Heart left ventricle (tissue), 16 donors: ENCODE measurements around the gene NFE2L1. TPM values are rescaled to one million over a fixed set of nuclear protein-coding genes. Genes with fewer than 3 reads are reported as not detected.

Source experiments
- ATAC-seq, 4 donors: fragments of 200-7000 bp; cut with Tn5 transposase; one replicate each; pipeline ENCODE4 v1.9.1; 2020 to 2022; ENCODE audit warnings: moderate library complexity in 4 of 4, mild to moderate bottlenecking in 3 of 4, moderate number of reproducible peaks in 1 of 4
- DNase-seq, 5 donors: peaks; one replicate each; pipeline ENCODE4 v3.0.0-alpha.2; 2020
- H3K27ac ChIP-seq, 12 donors: fragments of 200-600 bp; sonication (generic) in 4 of 12; one replicate each; pipeline versions ENCODE4 v1.5.0 to v1.8.0; 2016 to 2022; ENCODE audit warnings: mild to moderate bottlenecking in 2 of 12
- H3K27me3 ChIP-seq, 9 donors: fragments of 200-600 bp; sonication (generic) in 2 of 9; one replicate each; pipeline versions ENCODE4 v1.5.1 to v1.8.0; 2016 to 2022; ENCODE audit warnings: mild to moderate bottlenecking in 3 of 9
- H3K36me3 ChIP-seq, 9 donors: fragments of 200-600 bp; sonication (generic) in 2 of 9; one replicate each; pipeline versions ENCODE4 v1.5.0 to v1.8.0; 2018 to 2022; ENCODE audit warnings: mild to moderate bottlenecking in 2 of 9
- H3K4me1 ChIP-seq, 12 donors: fragments of 200-600 bp; sonication (generic) in 4 of 12; one replicate each; pipeline versions ENCODE4 v1.5.0 to v1.8.0; 2016 to 2022; ENCODE audit warnings: mild to moderate bottlenecking in 3 of 12
- H3K4me3 ChIP-seq, 12 donors: fragments of 200-600 bp; sonication (generic) in 4 of 12; one replicate each; pipeline versions ENCODE4 v1.5.0 to v1.8.0; 2017 to 2022; ENCODE audit warnings: mild to moderate bottlenecking in 9 of 12, moderate library complexity in 4 of 12
- H3K9me3 ChIP-seq, 12 donors: fragments of 200-600 bp; sonication (generic) in 4 of 12; one replicate each; pipeline versions ENCODE4 v1.5.0 to v1.8.0; 2016 to 2022; ENCODE audit warnings: mild to moderate bottlenecking in 1 of 12
- CTCF ChIP-seq, 12 donors: fragments of 200-600 bp; sonication (generic) in 4 of 12; IDR thresholded peaks; one replicate each; pipeline versions ENCODE4 v1.5.0 to v1.8.0; 2018 to 2022; ENCODE audit warnings: antibody characterized with exemption in 12 of 12, mild to moderate bottlenecking in 5 of 12
- POLR2A ChIP-seq, 2 donors: fragments of 450-650 bp; IDR thresholded peaks; one replicate each; pipeline ENCODE4 v1.6.1; 2017; ENCODE audit warnings: antibody characterized with exemption in 2 of 2, mild to moderate bottlenecking in 2 of 2, moderate library complexity in 2 of 2
- WGBS, 4 donors: extraction: QIAGEN DNeasy Blood & Tissue Kit in 2 of 4; methylation state at CpG; one replicate each; pipeline versions ENCODE4 v1.1.5 to v1.1.7; 2013 to 2018; 5-methylcytosine and 5-hydroxymethylcytosine counted together
- intact Hi-C, 10 donors: fragments of 100-400 bp; cut with DNase I; formaldehyde crosslinking; loops; one replicate each; pipeline versions ENCODE4 v1.11.1 to v1.14.2; 2022
- polyA plus RNA-seq, 2 donors: library from polyadenylated mRNA; stranded (reverse); fragments of 200-250 nt; gene quantifications; one replicate each; pipeline ENCODE4 v1.2.3, GENCODE V29; 2013
- total RNA-seq, 9 donors: library from RNA; depleted of rRNA in 2 of 9; stranded (reverse); fragments of >200 nt in 2 of 9; fragmentation: NEBNext Ultra II Directional in 3 of 9; extraction: Animal tissue kit (Norgen Biotek cat#: 25700) in 3 of 9; gene quantifications; one replicate each; pipeline versions ENCODE4 v1.1.0 to v1.2.4, GENCODE V29; 2016 to 2023
- donor health status: ischemic (EF 13 %, LVEDD 7.1; RV severe dilation, severe dysfunction).
- donor health status: healthy with polysubstance abuse.
- donor health status: DM: no; HTN: yes; CAD: no.
- donor health status: DM: no; HTN: no; CAD: no.
- donor health status: ischemic (EF 25% LVEDD 6.9; RV normal size, moderate dysfunction).
- donor health status: ischemic (EF 25% LVEDD 5.7; RV mildly dilated, moderate dysfunction).
- donor health status: healthy.
- donor health status: DM: yes; HTN: yes; CAD: no.
- donor health status: ischemic (EF 35%, LVEDD 5.7; RV mildly dilated, moderate dysfunction).
- donor health status: nonischemic (EF 11% LVEDD 7.7; RV severe dilation, severe dysfunction).
- donor health status: DM: yes; HTN: yes; CAD: no.
- donor health status: PGD.
- donor health status: ischemic (EF 29% LVEDD 5.4; RV normal size, mild dysfunction).
- donor health status: nonischemic (EF 23%, LVEDD 6.1; RV moderate dilation, normal function).

NFE2L1 gene
- total and polyA plus RNA-seq, 11 donors: 254 to 1,055 (median 553) TPM

- peaks cover 12 to 82% (median 72%) of the 10 kb centered on the region in 12 donors for H3K4me1 ChIP-seq
- intact Hi-C loops: loop anchor here in 1 of 10 donors (2.0 kb wide), 1 partner anchor 15 kb away; the partner anchor contains the start of gene COPZ2
- H3K4me3 ChIP-seq: peak overlapping the region; percentile 19 to 96 (median 86)
- H3K36me3 ChIP-seq: peaks cover 0 to 42% (median 24%) of the 10 kb centered on the region in 9 donors
- peak overlapping the region; percentile 96 to 100 (median 99) for H3K27ac ChIP-seq
- ATAC-seq (peak; percentile 2 to 35 (median 32)), DNase-seq (peak in 4 of 5 donors; percentile 72 to 88 (median 84))
- H3K9me3 ChIP-seq: no peaks in the 10 kb centered on the region
- TF ChIP-seq CTCF (IDR thresholded peaks at IDR 0.05) (peak in 6 of 12 donors; percentile 11 to 44 (median 26)), POLR2A (IDR thresholded peaks at IDR 0.05) (no peak)
- 16 to 23% (median 17%) methylated on average over 5 of the region's 5 CpGs for WGBS, 4 donors
- no peaks in the 10 kb centered on the region for H3K27me3 ChIP-seq
Measured at GRCh38 chr17:48051706-48052486, 3.7 kb downstream of the NFE2L1 start.

GRCh38 chr17:48052956-48053757, 5.0 kb downstream of the NFE2L1 start:
- ATAC-seq (peak; percentile 56 to 70 (median 66)), DNase-seq (peak; percentile 86 to 94 (median 91))
- intact Hi-C loops: loop anchor here in 1 of 10 donors (1.0 kb wide), 1 partner anchor 48 kb away; the partner anchor contains the start of gene CBX1
- peak in 1 of 12 donors; percentile 11 for TF ChIP-seq CTCF (IDR thresholded peaks at IDR 0.05)
- TF ChIP-seq POLR2A (IDR thresholded peaks at IDR 0.05): no peak
- Histone ChIP-seq H3K27me3 (no peaks in the 10 kb centered on the region), H3K9me3 (no peaks in the 10 kb centered on the region), H3K4me3 (peak overlapping the region; percentile 9 to 96 (median 85)), H3K4me1 (peaks cover 12 to 91% (median 76%) of the 10 kb centered on the region in 12 donors), H3K36me3 (peaks cover 0 to 54% (median 37%) of the 10 kb centered on the region in 9 donors), H3K27ac (peak overlapping the region; percentile 96 to 100 (median 99))
- WGBS, 4 donors: 2 to 10% (median 5%) methylated on average over 5 of the region's 5 CpGs

GRCh38 chr17:48053758-48054237, 5.6 kb downstream of the NFE2L1 start:
- intact Hi-C loops: loop anchor here in 1 of 10 donors (1.0 kb wide), 1 partner anchor 48 kb away; the partner anchor contains the start of gene CBX1
- peaks cover 0 to 61% (median 43%) of the 10 kb centered on the region in 9 donors for H3K36me3 ChIP-seq
- peak overlapping the region; percentile 96 to 100 (median 99) for H3K27ac ChIP-seq
- no peaks in the 10 kb centered on the region for H3K27me3 ChIP-seq
- no peaks in the 10 kb centered on the region for H3K9me3 ChIP-seq
- ATAC-seq (no peak), DNase-seq (no peak)
- H3K4me1 ChIP-seq: peaks cover 12 to 96% (median 76%) of the 10 kb centered on the region in 12 donors
- TF ChIP-seq POLR2A (IDR thresholded peaks at IDR 0.05): no peak
- no peak for TF ChIP-seq CTCF (IDR thresholded peaks at IDR 0.05)
- WGBS, 4 donors: 7 to 19% (median 13%) methylated on average over 6 of the region's 6 CpGs
- H3K4me3 ChIP-seq: peak overlapping the region in 11 of 12 donors; percentile 20 to 96 (median 86)
